Brain microvascular endothelial cell (primary cell): ENCODE measurements around the gene LMTK2.
A peak's percentile ranks its signal among the peaks of the same experiment; 100 is the strongest.

Experiments used
- DNase-seq: peaks from one replicate; pipeline ENCODE4 v3.0.0-alpha.2; 2020
- H3K27ac ChIP-seq: fragments of 250-450 bp; sonication (Bioruptor Pico); 2 replicates; pipeline ENCODE4 v1.5.1; 2020; ENCODE audit warnings: mild to moderate bottlenecking, moderate library complexity
- H3K27me3 ChIP-seq: fragments of 250-450 bp; sonication (Bioruptor Pico); replicated peaks from 2 replicates; pipeline ENCODE4 v1.5.1; 2020; ENCODE audit warnings: mild to moderate bottlenecking
- H3K36me3 ChIP-seq: fragments of 250-450 bp; sonication (Bioruptor Pico); replicated peaks from 2 replicates; pipeline ENCODE4 v1.5.1; 2020; ENCODE audit warnings: mild to moderate bottlenecking
- H3K4me3 ChIP-seq: 2 replicates; pipeline ENCODE4 v1.5.1; 2011; ENCODE audit warnings: low read depth, mild to moderate bottlenecking, control low read depth, low read length, moderate library complexity
- CTCF ChIP-seq: IDR thresholded peaks from 2 replicates; pipeline ENCODE4 v1.5.1; 2011; ENCODE audit warnings: low read depth, mild to moderate bottlenecking, moderate library complexity, low read length, control low read depth, inconsistent platforms; ENCODE audit errors: missing control alignments
- in situ Hi-C: cut with HindIII; loops from 2 replicates; pipeline ENCODE4 v1.10.0; 2017; ENCODE audit warnings: low sequenced_read_pairs, low pct_ligation_motif_present

The LMTK2 gene

GRCh38 chr7:98166668-98166970 lies 60.0 kb downstream of the LMTK2 start:
- TF ChIP-seq CTCF, result no peak
- Histone ChIP-seq H3K27ac (no peak overlapping the region), H3K4me3 (no peak overlapping the region), H3K27me3 (no peaks in the 10 kb centered on the region), H3K36me3 (no peaks in the 10 kb centered on the region)
- in situ Hi-C loops, result no loop called here
- DNase-seq, result no peak

- no peak for TF ChIP-seq CTCF
- Histone ChIP-seq H3K27me3 (no peaks in the 10 kb centered on the region), H3K36me3 (no peaks in the 10 kb centered on the region), H3K4me3 (no peak overlapping the region), H3K27ac (no peak overlapping the region)
- in situ Hi-C loops, result no loop called here
- no peak for DNase-seq
Measured at GRCh38 chr7:98167653-98168052, 61.0 kb downstream of the LMTK2 start.

DNA sequence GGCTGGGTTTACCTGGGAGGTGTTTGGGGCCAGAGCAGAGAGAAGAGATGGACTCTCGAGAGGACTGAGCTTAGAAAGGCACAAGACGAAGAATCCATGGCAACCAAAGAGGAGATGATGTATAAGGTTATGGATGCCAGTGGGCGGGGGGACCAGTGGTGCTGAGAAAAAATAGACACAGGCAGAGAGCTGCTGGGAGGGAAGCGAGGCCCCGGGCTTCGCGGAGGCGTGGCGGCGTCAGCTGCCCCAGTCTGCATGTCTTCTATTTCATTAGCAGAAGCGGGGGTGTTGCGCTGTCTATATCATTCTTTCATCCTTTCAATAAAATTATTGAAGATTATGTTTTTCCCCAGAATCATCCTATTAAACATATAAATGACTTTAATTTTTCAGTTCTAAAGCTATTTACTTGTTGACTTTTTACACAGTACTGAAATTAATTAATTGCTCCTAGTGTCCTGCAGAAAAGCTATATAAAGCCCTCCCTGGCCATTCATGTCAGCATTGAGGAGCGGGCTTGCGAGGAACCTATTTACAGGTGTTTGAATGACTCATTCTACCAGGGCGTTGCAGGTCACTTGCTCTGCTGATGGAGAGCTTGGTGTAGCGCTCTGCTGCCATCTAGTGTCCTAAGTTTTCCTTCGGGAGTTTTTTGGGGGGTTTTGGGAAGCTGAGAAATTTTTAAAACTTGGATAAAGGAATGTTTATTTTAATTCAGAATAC lies 61.7 kb downstream of the LMTK2 start:
- no peaks in the 10 kb centered on the region for H3K27me3 ChIP-seq
- no peaks in the 10 kb centered on the region for H3K36me3 ChIP-seq
- no peak overlapping the region for H3K27ac ChIP-seq
- H3K4me3 ChIP-seq, result no peak overlapping the region
- in situ Hi-C loops, result no loop called here
- peak; percentile 77 for TF ChIP-seq CTCF
- peak; percentile 26 for DNase-seq

- no peaks in the 10 kb centered on the region for H3K27me3 ChIP-seq
- DNase-seq, result no peak
- in situ Hi-C loops, result no loop called here
- H3K27ac ChIP-seq, result no peak overlapping the region
- TF ChIP-seq CTCF, result no peak
- H3K4me3 ChIP-seq, result no peak overlapping the region
- H3K36me3 ChIP-seq, result no peaks in the 10 kb centered on the region
Measured at GRCh38 chr7:98168904-98169621, 62.4 kb downstream of the LMTK2 start.

DNA sequence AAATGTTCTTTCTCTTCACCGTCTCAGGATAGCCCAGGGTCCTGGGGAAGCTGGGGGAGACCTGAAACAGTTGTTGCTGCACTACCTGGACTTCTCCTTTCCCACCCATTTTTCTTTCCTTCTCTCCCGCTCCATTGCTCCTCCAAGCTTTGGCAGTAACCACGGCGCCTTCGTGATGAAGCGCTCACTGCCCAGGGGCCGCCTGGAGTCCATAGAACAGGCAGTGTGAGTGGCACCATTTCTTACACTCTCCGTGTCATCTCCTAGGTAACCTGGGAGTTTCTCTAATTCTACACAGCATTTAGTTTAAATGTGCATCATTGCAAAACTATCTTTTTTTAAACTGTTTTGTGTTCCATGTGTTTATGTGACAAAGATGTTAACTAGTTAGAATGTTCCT lies 64.3 kb downstream of the LMTK2 start:
- no peak for TF ChIP-seq CTCF
- DNase-seq, result no peak
- in situ Hi-C loops, result no loop called here
- H3K27me3 ChIP-seq, result no peaks in the 10 kb centered on the region
- H3K4me3 ChIP-seq, result no peak overlapping the region
- no peak overlapping the region for H3K27ac ChIP-seq
- peaks cover 2% of the 10 kb centered on the region for H3K36me3 ChIP-seq

GRCh38 chr7:98171449-98171848 lies 64.8 kb downstream of the LMTK2 start:
- H3K4me3 ChIP-seq, result no peak overlapping the region
- no peaks in the 10 kb centered on the region for H3K27me3 ChIP-seq
- no peak for TF ChIP-seq CTCF
- DNase-seq, result no peak
- in situ Hi-C loops, result no loop called here
- no peak overlapping the region for H3K27ac ChIP-seq
- peaks cover 2% of the 10 kb centered on the region for H3K36me3 ChIP-seq
